ENCODE results near the gene MINDY2. TPM values are rescaled to one million over a fixed set of nuclear protein-coding genes. Genes with fewer than 3 reads are reported as not detected.

The MINDY2 gene
- total RNA-seq, 1 experiment from 2014 or later = 4.7 TPM

DNA sequence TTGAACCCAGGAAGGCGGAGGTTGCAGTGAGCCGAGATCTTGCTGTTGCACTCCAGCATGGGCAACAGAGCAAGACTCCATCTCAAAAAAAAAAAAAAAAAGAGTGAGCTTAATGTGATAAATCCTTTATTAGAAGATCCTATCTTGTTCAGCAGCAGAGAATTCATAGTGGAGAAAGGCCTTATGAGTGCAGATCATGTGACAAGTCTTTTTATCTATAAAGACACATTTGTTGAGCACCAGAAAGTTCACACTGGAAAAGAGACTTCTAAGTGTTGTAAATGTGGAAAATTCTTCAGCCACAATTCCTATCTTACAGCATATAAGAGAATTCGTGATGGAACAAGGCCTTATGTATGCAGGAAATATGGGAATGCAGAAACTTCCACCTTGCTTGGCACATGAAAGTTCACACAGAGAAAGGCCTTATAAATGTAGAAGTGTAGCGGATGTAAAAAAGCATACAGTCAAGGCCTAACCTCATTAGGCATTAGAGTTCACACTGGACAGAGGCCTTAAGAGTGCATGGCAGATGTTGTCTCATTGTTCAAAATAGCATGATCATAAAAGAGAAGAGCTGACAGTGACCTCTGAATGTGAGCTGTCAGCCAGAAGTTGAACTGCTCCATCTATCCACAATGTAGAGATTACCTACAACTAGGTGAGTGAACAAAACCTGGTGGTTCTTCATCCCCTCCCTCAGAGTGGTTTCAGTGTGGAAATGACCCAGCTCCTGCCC is 38.3 kb upstream of the MINDY2 start:
- no peaks in the 10 kb centered on the region for H3K36me3 ChIP-seq (ENCODE audit: low read depth, low read length)
- TF ChIP-seq EZH2 (IDR thresholded peaks at IDR 0.05; ENCODE audit: low read length, unreplicated experiment) (no peak), EZH2phosphoT487 (IDR thresholded peaks at IDR 0.05; ENCODE audit: borderline replicate concordance, low read length) (no peak)
- TF ChIP-seq, protein P1, sequence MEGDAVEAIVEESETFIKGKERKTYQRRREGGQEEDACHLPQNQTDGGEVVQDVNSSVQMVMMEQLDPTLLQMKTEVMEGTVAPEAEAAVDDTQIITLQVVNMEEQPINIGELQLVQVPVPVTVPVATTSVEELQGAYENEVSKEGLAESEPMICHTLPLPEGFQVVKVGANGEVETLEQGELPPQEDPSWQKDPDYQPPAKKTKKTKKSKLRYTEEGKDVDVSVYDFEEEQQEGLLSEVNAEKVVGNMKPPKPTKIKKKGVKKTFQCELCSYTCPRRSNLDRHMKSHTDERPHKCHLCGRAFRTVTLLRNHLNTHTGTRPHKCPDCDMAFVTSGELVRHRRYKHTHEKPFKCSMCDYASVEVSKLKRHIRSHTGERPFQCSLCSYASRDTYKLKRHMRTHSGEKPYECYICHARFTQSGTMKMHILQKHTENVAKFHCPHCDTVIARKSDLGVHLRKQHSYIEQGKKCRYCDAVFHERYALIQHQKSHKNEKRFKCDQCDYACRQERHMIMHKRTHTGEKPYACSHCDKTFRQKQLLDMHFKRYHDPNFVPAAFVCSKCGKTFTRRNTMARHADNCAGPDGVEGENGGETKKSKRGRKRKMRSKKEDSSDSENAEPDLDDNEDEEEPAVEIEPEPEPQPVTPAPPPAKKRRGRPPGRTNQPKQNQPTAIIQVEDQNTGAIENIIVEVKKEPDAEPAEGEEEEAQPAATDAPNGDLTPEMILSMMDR (conservative IDR thresholded peaks at IDR 0.05; ENCODE audit: low read depth, low read length) = no peak
- H3K4me3 ChIP-seq (ENCODE audit: low read length) = no peak overlapping the region
- peaks cover 7% of the 10 kb centered on the region; the same call in 1 of the 2 replicates for H3K4me1 ChIP-seq (ENCODE audit: insufficient read depth, low read length)
- H3K9me2 ChIP-seq (replicated peaks; ENCODE audit: low read length) = no peaks in the 10 kb centered on the region
- no peak overlapping the region for H2AFZ ChIP-seq (ENCODE audit: low read length)
- no peak for ATAC-seq
- no peaks in the 10 kb centered on the region for H3K9me3 ChIP-seq (ENCODE audit: low read length)
- DNase-seq = no peak
- no peak overlapping the region for H3K27ac ChIP-seq (ENCODE audit: low read length)
- peaks cover 96% of the 10 kb centered on the region for H3K79me2 ChIP-seq (ENCODE audit: low read length)
- no TSS peak for BruUV-seq (replicated peaks)
- peaks cover 4% of the 10 kb centered on the region; the same call in 1 of the 2 replicates for H4K20me1 ChIP-seq (ENCODE audit: low read length)
- intact Hi-C loops (cut with micrococcal nuclease) = loop anchor here (5.0 kb wide), 1 partner anchor 135 kb away; no protein-coding TSS in a partner anchor
- POLR2A ChIA-PET (ENCODE audit: unreplicated experiment) = no interaction called here
- CTCF ChIA-PET = no interaction called here
- no peak overlapping the region for H3K4me2 ChIP-seq (ENCODE audit: low read length)
- H3K9ac ChIP-seq (ENCODE audit: low read length) = no peak overlapping the region
- H3F3A ChIP-seq (ENCODE audit: low read length, unreplicated experiment) = no peaks in the 10 kb centered on the region
- H3K27me3 ChIP-seq (ENCODE audit: low read length) = no peaks in the 10 kb centered on the region

DNA sequence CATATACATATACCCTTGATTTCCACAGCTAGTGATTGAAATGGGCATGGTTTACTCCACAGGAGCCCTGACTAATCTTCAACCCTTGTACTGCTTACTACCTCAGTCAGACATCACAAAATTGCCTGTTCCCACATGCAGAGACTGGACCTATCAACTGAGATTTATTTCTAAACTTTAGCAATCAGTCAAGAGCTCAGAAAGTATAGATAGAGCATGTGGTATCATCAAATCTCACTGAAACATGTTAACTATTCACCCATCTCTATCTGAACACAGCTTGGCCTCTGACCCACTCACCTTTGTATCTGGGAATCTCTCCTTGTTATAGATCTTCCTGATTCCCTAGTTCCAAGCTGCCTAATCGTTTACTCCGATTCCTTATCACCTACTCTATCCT is 36.2 kb upstream of the MINDY2 start:
- H3K4me3 ChIP-seq (ENCODE audit: low read length) = no peak overlapping the region
- H3K27me3 ChIP-seq (ENCODE audit: low read length) = no peaks in the 10 kb centered on the region
- TF ChIP-seq, protein P1 (conservative IDR thresholded peaks at IDR 0.05; ENCODE audit: low read depth, low read length) = no peak
- no peak for TF ChIP-seq EZH2phosphoT487 (IDR thresholded peaks at IDR 0.05; ENCODE audit: borderline replicate concordance, low read length)
- TF ChIP-seq EZH2 (IDR thresholded peaks at IDR 0.05; ENCODE audit: low read length, unreplicated experiment) = no peak
- H3K4me1 ChIP-seq (ENCODE audit: insufficient read depth, low read length) = peaks cover 15% of the 10 kb centered on the region
- H4K20me1 ChIP-seq (ENCODE audit: low read length) = peaks cover 9% of the 10 kb centered on the region; the same call in 1 of the 2 replicates
- ATAC-seq (no peak), DNase-seq (no peak)
- no peak overlapping the region for H2AFZ ChIP-seq (ENCODE audit: low read length)
- H3K79me2 ChIP-seq (ENCODE audit: low read length) = peaks cover 92% of the 10 kb centered on the region
- H3K9me2 ChIP-seq (replicated peaks; ENCODE audit: low read length) = no peaks in the 10 kb centered on the region
- BruUV-seq (replicated peaks) = no TSS peak
- H3F3A ChIP-seq (ENCODE audit: low read length, unreplicated experiment) = no peaks in the 10 kb centered on the region
- no peak overlapping the region for H3K9ac ChIP-seq (ENCODE audit: low read length)
- no peaks in the 10 kb centered on the region for H3K9me3 ChIP-seq (ENCODE audit: low read length)
- H3K4me2 ChIP-seq (ENCODE audit: low read length) = no peak overlapping the region
- ChIA-PET POLR2A (ENCODE audit: unreplicated experiment) (no interaction called here), CTCF (interaction anchor here (0.6 kb wide), 1 partner anchor 507 kb away, joined by 3 read pairs; no protein-coding TSS in a partner anchor)
- H3K36me3 ChIP-seq (ENCODE audit: low read depth, low read length) = no peaks in the 10 kb centered on the region
- H3K27ac ChIP-seq (ENCODE audit: low read length) = no peak overlapping the region
- intact Hi-C loops (cut with micrococcal nuclease) = loop anchor here (5.0 kb wide), 1 partner anchor 138 kb away; no protein-coding TSS in a partner anchor

DNA sequence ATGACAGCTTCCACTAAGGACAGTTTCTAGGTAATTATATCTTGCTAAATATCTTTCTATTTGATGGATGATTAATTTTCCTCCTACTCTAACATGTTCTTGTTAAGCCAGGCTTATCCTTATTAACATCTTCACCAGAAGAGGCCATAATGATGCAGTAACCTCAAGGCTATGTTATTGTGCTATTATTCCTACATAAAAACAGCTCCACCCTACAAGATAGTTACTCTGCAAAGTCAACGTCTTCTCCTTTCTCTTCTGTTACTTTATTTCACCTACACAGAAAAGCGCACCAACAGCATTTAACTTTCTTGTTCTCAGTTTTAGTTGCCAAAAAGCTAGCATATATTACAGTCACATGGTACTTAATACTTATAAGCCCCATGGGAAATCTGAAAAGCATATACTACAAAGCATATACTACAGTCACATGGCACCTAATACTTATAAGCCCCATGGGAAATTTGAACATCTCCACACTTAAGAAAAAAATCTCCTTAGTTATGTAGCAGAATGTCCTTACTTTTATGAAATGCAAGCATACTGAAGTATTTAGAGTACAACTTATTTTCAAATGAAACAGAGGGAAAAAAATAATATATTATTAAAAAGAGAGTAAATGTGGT is 35.0 kb upstream of the MINDY2 start:
- BruUV-seq (replicated peaks) = no TSS peak
- ChIA-PET CTCF (no interaction called here), POLR2A (ENCODE audit: unreplicated experiment) (no interaction called here)
- no peaks in the 10 kb centered on the region for H3K9me2 ChIP-seq (replicated peaks; ENCODE audit: low read length)
- H3F3A ChIP-seq (ENCODE audit: low read length, unreplicated experiment) = no peaks in the 10 kb centered on the region
- TF ChIP-seq EZH2 (IDR thresholded peaks at IDR 0.05; ENCODE audit: low read length, unreplicated experiment) (no peak), EZH2phosphoT487 (IDR thresholded peaks at IDR 0.05; ENCODE audit: borderline replicate concordance, low read length) (no peak)
- TF ChIP-seq, protein P1 (conservative IDR thresholded peaks at IDR 0.05; ENCODE audit: low read depth, low read length) = no peak
- no peak overlapping the region for H2AFZ ChIP-seq (ENCODE audit: low read length)
- H3K79me2 ChIP-seq (ENCODE audit: low read length) = peaks cover 91% of the 10 kb centered on the region
- peaks cover 15% of the 10 kb centered on the region for H3K4me1 ChIP-seq (ENCODE audit: insufficient read depth, low read length)
- no peaks in the 10 kb centered on the region for H3K36me3 ChIP-seq (ENCODE audit: low read depth, low read length)
- H3K27me3 ChIP-seq (ENCODE audit: low read length) = no peaks in the 10 kb centered on the region
- DNase-seq (no peak), ATAC-seq (no peak)
- H3K4me3 ChIP-seq (ENCODE audit: low read length) = no peak overlapping the region
- H3K9ac ChIP-seq (ENCODE audit: low read length) = no peak overlapping the region
- H3K9me3 ChIP-seq (ENCODE audit: low read length) = no peaks in the 10 kb centered on the region
- H3K4me2 ChIP-seq (ENCODE audit: low read length) = no peak overlapping the region
- no peak overlapping the region for H3K27ac ChIP-seq (ENCODE audit: low read length)
- intact Hi-C loops (cut with micrococcal nuclease) = no loop called here
- peaks cover 9% of the 10 kb centered on the region; the same call in 1 of the 2 replicates for H4K20me1 ChIP-seq (ENCODE audit: low read length)
